Renal cortex interstitium (tissue), 11 donors: Measurements from ENCODE around the gene SYPL1. TPM values are rescaled to one million over a fixed set of nuclear protein-coding genes. Genes with fewer than 3 reads are reported as not detected.

Source experiments
- DNase-seq, 11 donors: peaks; one replicate each; pipeline ENCODE4 v3.0.0-alpha.2; 2013; ENCODE audit warnings: low read depth in 9 of 11, low spot score in 4 of 11; ENCODE audit errors: extremely low read depth in 1 of 11
- polyA plus RNA-seq, 3 donors: library from polyadenylated mRNA; unstranded; fragments of 120-200 nt; gene quantifications; one replicate each; pipeline ENCODE4 v1.2.1, GENCODE V29; 2013; ENCODE audit not compliant: insufficient read length in 3 of 3

The SYPL1 gene
- polyA plus RNA-seq, 3 donors, result 125 to 148 (median 132) TPM

- DNase-seq, result no peak
These were observed 66.5 kb downstream of the SYPL1 start for GRCh38 chr7:106045586-106045985.

GRCh38 chr7:106045139-106045538 lies 67.0 kb downstream of the SYPL1 start:
- no peak for DNase-seq

- no peak for DNase-seq
These were observed 69.9 kb downstream of the SYPL1 start for GRCh38 chr7:106042196-106042611.

- DNase-seq, result no peak
These were observed 70.9 kb downstream of the SYPL1 start for GRCh38 chr7:106041140-106041717.

Other genes with a start within 250 kb of the SYPL1 start
- 10 to 100 TPM; 10.3 to 12.9 (median 11.4) TPM for gene ATXN7L1, start 235.7 kb downstream of the SYPL1 start, polyA plus RNA-seq
- 10 to 100 TPM in 1 of 3 donors, 1 to 10 TPM in 2; 8.0 to 12.1 (median 8.8) TPM for gene CDHR3, start 149.0 kb downstream of the SYPL1 start, polyA plus RNA-seq
- gene NAMPT, start 172.7 kb upstream of the SYPL1 start, polyA plus RNA-seq, result 10 to 100 TPM; 38.4 to 62.5 (median 51.5) TPM